B cell (primary cell): Measurements from ENCODE around the gene ATF6B.

Experiments
- CTCF ChIP-seq: fragments of 200-600 bp; IDR thresholded peaks from one replicate; pipeline ENCODE4 v1.8.0; 2022; ENCODE audit warnings: antibody characterized with exemption, mild to moderate bottlenecking
- EZH2 ChIP-seq: IDR thresholded peaks from 2 replicates; pipeline ENCODE4 v1.6.1; 2012; ENCODE audit warnings: borderline replicate concordance, low read depth, mild to moderate bottlenecking, moderate library complexity, low read length; ENCODE audit not compliant: insufficient read depth, poor library complexity, severe bottlenecking

GRCh38 chr6:32116674-32117073, 11.4 kb downstream of the ATF6B start:
- TF ChIP-seq CTCF (peak; percentile 28), EZH2 (no peak)
